Naive thymus-derived CD4-positive, alpha-beta T cell (primary cell): Measurements from ENCODE around the gene C11orf87. TPM values are rescaled to one million over a fixed set of nuclear protein-coding genes. Genes with fewer than 3 reads are reported as not detected.

Experiments
- ATAC-seq: fragments of 150-1000 bp; cut with Tn5 transposase; 2 replicates; pipeline ENCODE4 v1.10.0; 2021; ENCODE audit warnings: mild to moderate bottlenecking, moderate library complexity
- CTCF ChIA-PET: fragments of 350-600 bp; sonication (Branson Sonifier 250); formaldehyde crosslinking; loops from one replicate; lab custom pipeline; 2021; ENCODE audit warnings: antibody characterized with exemption; lab: Charles Lee
- POLR2A ChIA-PET: fragments of 350-600 bp; sonication (Branson Sonifier 250); formaldehyde crosslinking; loops from one replicate; lab custom pipeline; 2021; ENCODE audit warnings: antibody characterized with exemption, inconsistent platforms; lab: Charles Lee
- DNase-seq, 9 donors: peaks; one replicate each; pipeline versions ENCODE4 v3.0.0 to v3.0.0-alpha.2; 2020 to 2022; ENCODE audit warnings: mixed read lengths in 1 of 9
- H3K27ac ChIP-seq: one replicate; pipeline ENCODE4 v1.7.0; 2013; ENCODE audit warnings: mild to moderate bottlenecking, low read depth, low read length, moderate library complexity
- H3K27me3 ChIP-seq, 2 donors: one replicate each; pipeline ENCODE4 v1.7.0; 2013; ENCODE audit warnings: low read length in 2 of 2, mild to moderate bottlenecking in 2 of 2, moderate library complexity in 2 of 2; ENCODE audit not compliant: control insufficient read depth in 2 of 2, insufficient read depth in 2 of 2
- H3K36me3 ChIP-seq, 3 experiments: 1 replicate in 2 of 3; 2 replicates in 1 of 3; pipeline ENCODE4 v1.7.0; 2013; ENCODE audit warnings: low read length in 3 of 3, mild to moderate bottlenecking in 3 of 3, moderate library complexity in 1 of 3; ENCODE audit not compliant: insufficient read depth in 3 of 3, control insufficient read depth in 2 of 3
- H3K4me1 ChIP-seq, 2 donors: one replicate each; pipeline ENCODE4 v1.7.0; 2013; ENCODE audit warnings: low read length in 2 of 2, mild to moderate bottlenecking in 2 of 2, moderate library complexity in 1 of 2; ENCODE audit not compliant: control insufficient read depth in 2 of 2, insufficient read depth in 2 of 2
- H3K4me3 ChIP-seq: 2 replicates; pipeline ENCODE4 v1.7.0; 2013; ENCODE audit warnings: mild to moderate bottlenecking, low read length
- H3K9me3 ChIP-seq, 3 experiments: 1 replicate in 2 of 3; 2 replicates in 1 of 3; pipeline ENCODE4 v1.7.0; 2013; ENCODE audit warnings: low read length in 3 of 3; ENCODE audit not compliant: control insufficient read depth in 2 of 3
- H3K27ac Mint-ChIP-seq, 9 donors: one replicate each; pipeline ENCODE4 v1.8.0; 2020 to 2022; ENCODE audit warnings: mixed read lengths in 9 of 9, mild to moderate bottlenecking in 8 of 9, moderate library complexity in 5 of 9, inconsistent platforms in 2 of 9
- H3K27me3 Mint-ChIP-seq, 5 donors: one replicate each; pipeline ENCODE4 v1.8.0; 2021 to 2022; ENCODE audit warnings: mixed read lengths in 5 of 5, mild to moderate bottlenecking in 1 of 5
- H3K36me3 Mint-ChIP-seq, 5 donors: one replicate each; pipeline ENCODE4 v1.8.0; 2020 to 2022; ENCODE audit warnings: mixed read lengths in 5 of 5, mild to moderate bottlenecking in 3 of 5, inconsistent platforms in 1 of 5
- H3K4me1 Mint-ChIP-seq, 7 donors: one replicate each; pipeline ENCODE4 v1.8.0; 2020 to 2022; ENCODE audit warnings: mixed read lengths in 7 of 7, mild to moderate bottlenecking in 3 of 7, inconsistent platforms in 1 of 7
- H3K4me3 Mint-ChIP-seq, 10 donors: one replicate each; pipeline ENCODE4 v1.8.0; 2020 to 2022; ENCODE audit warnings: mild to moderate bottlenecking in 10 of 10, mixed read lengths in 10 of 10, moderate library complexity in 6 of 10, inconsistent platforms in 2 of 10
- H3K9me3 Mint-ChIP-seq, 11 donors: one replicate each; pipeline ENCODE4 v1.8.0; 2020 to 2022; ENCODE audit warnings: mixed read lengths in 11 of 11, mild to moderate bottlenecking in 4 of 11, inconsistent platforms in 1 of 11, moderate library complexity in 1 of 11
- intact Hi-C, 2 donors: fragments of 100-400 bp; cut with micrococcal nuclease; formaldehyde crosslinking; loops; one replicate each; pipeline ENCODE4 v1.15.1; 2023
- polyA plus RNA-seq, 2 donors: library from polyadenylated mRNA; unstranded; fragments of 300-500 nt; fragmentation: Illumina TruSeq; gene quantifications; one replicate each; pipeline ENCODE4 v1.2.3, GENCODE V29; 2021
- total RNA-seq, 6 experiments: library from RNA in 5 of 6; stranded (reverse) in 5 of 6; gene quantifications; 1 replicate in 5 of 6; 2 replicates in 1 of 6; pipeline ENCODE4 v1.2.3 and lab custom pipeline; 2021 to 2026

The C11orf87 gene
- total and polyA plus RNA-seq, 7 experiments from 2014 or later = not detected

DNA sequence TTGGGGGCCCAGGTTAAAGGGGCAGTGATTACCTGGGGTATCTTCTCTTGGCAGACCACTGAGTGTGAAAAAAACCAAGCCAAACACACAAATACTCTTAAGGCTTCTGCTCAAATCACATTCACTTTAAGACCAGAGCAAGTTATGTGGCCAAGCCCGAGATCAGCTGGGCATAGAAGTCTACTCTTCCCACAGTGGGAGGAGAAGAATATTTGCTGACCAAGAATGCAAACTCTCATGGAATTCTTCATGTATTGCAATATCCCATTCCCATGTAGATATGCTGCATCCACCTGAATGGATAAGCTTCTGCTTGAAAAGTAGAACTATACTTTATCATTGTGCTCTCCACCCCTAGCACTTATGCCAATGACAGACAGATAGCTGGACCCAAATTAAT, 37.1 kb upstream of the C11orf87 start:
- Mint-ChIP-seq H3K27ac (no peak overlapping the region), H3K9me3 (peaks cover 0 to 11% (median 0%) of the 10 kb centered on the region in 11 donors), H3K27me3 (peaks cover 0 to 4% (median 0%) of the 10 kb centered on the region in 5 donors), H3K36me3 (no peaks in the 10 kb centered on the region), H3K4me3 (no peak overlapping the region), H3K4me1 (no peaks in the 10 kb centered on the region)
- Histone ChIP-seq H3K36me3 (no peaks in the 10 kb centered on the region), H3K27ac (no peak overlapping the region), H3K4me3 (no peak overlapping the region), H3K27me3 (no peaks in the 10 kb centered on the region), H3K9me3 (no peaks in the 10 kb centered on the region), H3K4me1 (no peaks in the 10 kb centered on the region)
- CTCF ChIA-PET = no interaction called here
- DNase-seq = no peak
- no peak for ATAC-seq
- POLR2A ChIA-PET = no interaction called here
- intact Hi-C loops = no loop called here

DNA sequence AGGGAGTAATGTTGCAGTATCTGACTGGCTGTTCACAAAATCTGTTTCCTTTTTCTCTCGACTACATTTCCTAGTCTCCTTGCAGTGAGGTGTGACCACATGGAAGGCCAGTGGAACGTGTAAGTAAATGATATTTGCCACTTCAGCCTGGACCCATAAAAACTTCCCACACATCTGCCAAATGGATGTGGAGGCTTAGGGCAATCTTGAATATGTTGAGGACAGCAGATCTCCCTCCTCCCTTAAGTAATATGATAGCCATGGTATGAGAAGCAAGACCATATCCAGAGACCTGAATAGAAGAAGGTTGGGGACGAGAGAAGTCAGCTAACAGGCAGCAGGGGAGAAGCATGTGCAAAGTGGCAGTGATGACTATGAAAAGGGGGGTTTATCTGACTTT, 33.0 kb upstream of the C11orf87 start:
- H3K9me3 Mint-ChIP-seq = peaks cover 0 to 7% (median 2%) of the 10 kb centered on the region in 11 donors
- H3K4me1 Mint-ChIP-seq = no peaks in the 10 kb centered on the region
- ChIA-PET CTCF (no interaction called here), POLR2A (no interaction called here)
- DNase-seq = no peak
- ATAC-seq = no peak
- H3K27me3 Mint-ChIP-seq = peaks cover 0 to 4% (median 0%) of the 10 kb centered on the region in 5 donors
- intact Hi-C loops = no loop called here
- H3K4me3 Mint-ChIP-seq = no peak overlapping the region
- Histone ChIP-seq H3K4me3 (no peak overlapping the region), H3K36me3 (no peaks in the 10 kb centered on the region), H3K27me3 (no peaks in the 10 kb centered on the region), H3K27ac (no peak overlapping the region), H3K9me3 (no peaks in the 10 kb centered on the region), H3K4me1 (no peaks in the 10 kb centered on the region)
- H3K36me3 Mint-ChIP-seq = no peaks in the 10 kb centered on the region
- H3K27ac Mint-ChIP-seq = no peak overlapping the region

DNA sequence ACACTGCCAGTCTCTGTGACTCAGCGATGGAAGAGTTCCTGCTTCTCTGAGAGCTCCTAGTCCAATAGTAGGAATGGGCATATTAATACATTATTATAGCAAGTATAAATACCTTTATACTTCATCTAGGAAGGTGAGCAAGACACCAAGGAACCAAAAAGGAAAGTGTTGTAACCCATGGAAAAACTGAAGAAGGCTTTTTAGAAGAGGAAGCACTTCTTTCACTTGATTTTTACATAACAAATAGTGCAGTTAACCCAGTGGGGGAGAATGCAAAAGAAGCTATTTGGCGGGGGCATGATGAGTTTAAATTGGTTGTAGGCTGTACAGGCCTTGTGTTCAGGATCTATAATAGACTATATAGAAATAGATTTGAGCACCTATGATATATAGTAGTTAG, 31.2 kb upstream of the C11orf87 start:
- peaks cover 0 to 6% (median 3%) of the 10 kb centered on the region in 11 donors for H3K9me3 Mint-ChIP-seq
- H3K27ac ChIP-seq = no peak overlapping the region
- no peaks in the 10 kb centered on the region for H3K36me3 ChIP-seq
- no peak overlapping the region for H3K4me3 Mint-ChIP-seq
- H3K4me1 Mint-ChIP-seq = no peaks in the 10 kb centered on the region
- H3K9me3 ChIP-seq = no peaks in the 10 kb centered on the region
- ChIA-PET POLR2A (no interaction called here), CTCF (no interaction called here)
- no peaks in the 10 kb centered on the region for H3K4me1 ChIP-seq
- ATAC-seq (no peak), DNase-seq (no peak)
- no peak overlapping the region for H3K4me3 ChIP-seq
- intact Hi-C loops = no loop called here
- H3K27ac Mint-ChIP-seq = no peak overlapping the region
- no peaks in the 10 kb centered on the region for H3K36me3 Mint-ChIP-seq
- H3K27me3 ChIP-seq = no peaks in the 10 kb centered on the region
- peaks cover 0 to 4% (median 0%) of the 10 kb centered on the region in 5 donors for H3K27me3 Mint-ChIP-seq

DNA sequence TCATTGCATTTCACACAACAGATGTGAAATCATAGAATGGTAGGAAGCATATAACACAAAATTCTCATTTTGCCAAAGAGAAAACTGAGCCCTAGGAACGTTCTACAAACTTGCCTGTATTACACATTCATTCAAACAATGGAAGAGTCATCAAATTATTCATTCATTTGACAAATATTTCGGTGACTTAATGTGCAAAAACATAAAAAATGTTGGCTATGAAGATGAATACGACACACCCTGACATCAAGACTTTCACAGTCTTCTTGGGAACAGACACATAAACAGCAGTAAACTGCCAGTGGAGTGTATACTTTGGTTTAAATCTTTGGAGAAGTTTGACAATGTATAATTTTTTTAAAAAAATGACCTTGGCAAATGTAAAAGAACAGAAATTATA, 20.4 kb upstream of the C11orf87 start:
- ATAC-seq = no peak

DNA sequence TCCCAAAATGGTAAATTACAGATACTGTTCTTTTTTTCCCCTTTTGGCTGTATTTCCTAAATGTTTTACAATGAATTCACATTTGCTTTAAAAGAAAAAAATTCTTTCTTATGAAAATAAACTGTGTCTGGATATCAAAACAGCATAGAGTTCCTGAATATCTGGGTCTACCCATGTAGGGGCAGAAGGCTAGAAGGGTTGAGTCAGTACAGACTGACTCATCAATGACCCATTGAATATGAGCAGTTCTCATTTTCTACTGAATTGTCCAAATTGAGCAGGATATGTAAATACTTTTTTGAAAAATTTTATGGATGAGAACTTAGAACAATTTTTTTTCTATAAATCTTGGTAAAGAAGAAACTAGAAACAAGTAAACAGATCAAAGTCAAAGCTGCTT, 16.3 kb upstream of the C11orf87 start:
- H3K27ac Mint-ChIP-seq = no peak overlapping the region

More for the DNA sequence above, 20.4 kb upstream of the C11orf87 start:
- H3K4me1 ChIP-seq = no peaks in the 10 kb centered on the region
- POLR2A ChIA-PET = no interaction called here
- intact Hi-C loops = no loop called here
- H3K27ac Mint-ChIP-seq = no peak overlapping the region
- H3K9me3 ChIP-seq = no peaks in the 10 kb centered on the region
- no peaks in the 10 kb centered on the region for H3K4me1 Mint-ChIP-seq
- no peak overlapping the region for H3K27ac ChIP-seq
- H3K4me3 Mint-ChIP-seq = no peak overlapping the region
- CTCF ChIA-PET = no interaction called here
- peaks cover 0 to 20% (median 2%) of the 10 kb centered on the region in 11 donors for H3K9me3 Mint-ChIP-seq
- DNase-seq = no peak
- no peaks in the 10 kb centered on the region for H3K36me3 Mint-ChIP-seq
- no peaks in the 10 kb centered on the region for H3K27me3 Mint-ChIP-seq
- H3K4me3 ChIP-seq = no peak overlapping the region
- H3K36me3 ChIP-seq = no peaks in the 10 kb centered on the region
- no peaks in the 10 kb centered on the region for H3K27me3 ChIP-seq

DNA sequence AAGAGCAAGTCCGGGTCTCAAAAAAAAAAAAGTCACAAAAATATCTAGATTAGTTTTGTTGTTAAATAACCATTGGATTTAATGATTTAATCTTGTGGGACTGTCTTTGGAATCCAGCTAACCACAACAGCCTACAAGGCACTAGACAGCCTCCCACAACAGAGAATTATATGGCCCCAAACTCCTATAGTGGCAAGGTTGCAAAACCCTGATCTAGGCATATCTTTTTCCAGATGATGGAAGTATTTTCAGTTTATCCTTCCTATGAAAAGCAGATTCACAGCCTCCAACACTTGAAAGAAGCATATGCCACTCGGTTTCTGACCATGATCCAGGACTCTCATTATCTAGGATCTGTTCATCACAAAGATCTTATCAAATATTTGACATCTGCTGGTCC, 5.4 kb upstream of the C11orf87 start:
- no peak for ATAC-seq
- ChIA-PET CTCF (no interaction called here), POLR2A (no interaction called here)
- Histone ChIP-seq H3K4me3 (no peak overlapping the region), H3K9me3 (no peaks in the 10 kb centered on the region), H3K27ac (no peak overlapping the region), H3K27me3 (peaks cover 0 to 3% of the 10 kb centered on the region in 2 donors), H3K36me3 (no peaks in the 10 kb centered on the region), H3K4me1 (no peaks in the 10 kb centered on the region)
- intact Hi-C loops = no loop called here
- no peak for DNase-seq
- Mint-ChIP-seq H3K27me3 (peaks cover 8 to 11% (median 10%) of the 10 kb centered on the region in 5 donors), H3K27ac (no peak overlapping the region), H3K4me1 (peaks cover 0 to 5% (median 0%) of the 10 kb centered on the region in 7 donors), H3K4me3 (no peak overlapping the region), H3K9me3 (peaks cover 0 to 9% (median 3%) of the 10 kb centered on the region in 11 donors), H3K36me3 (no peaks in the 10 kb centered on the region)

More for the DNA sequence above, 16.3 kb upstream of the C11orf87 start:
- H3K36me3 ChIP-seq = no peaks in the 10 kb centered on the region
- ChIA-PET CTCF (no interaction called here), POLR2A (no interaction called here)
- ATAC-seq (no peak), DNase-seq (no peak)
- Mint-ChIP-seq H3K27me3 (no peaks in the 10 kb centered on the region), H3K4me1 (no peaks in the 10 kb centered on the region), H3K4me3 (no peak overlapping the region), H3K9me3 (peaks cover 0 to 19% (median 0%) of the 10 kb centered on the region in 11 donors), H3K36me3 (no peaks in the 10 kb centered on the region)
- no peaks in the 10 kb centered on the region for H3K27me3 ChIP-seq
- no peak overlapping the region for H3K4me3 ChIP-seq
- H3K27ac ChIP-seq = no peak overlapping the region
- H3K9me3 ChIP-seq = no peaks in the 10 kb centered on the region
- intact Hi-C loops = no loop called here
- no peaks in the 10 kb centered on the region for H3K4me1 ChIP-seq

DNA sequence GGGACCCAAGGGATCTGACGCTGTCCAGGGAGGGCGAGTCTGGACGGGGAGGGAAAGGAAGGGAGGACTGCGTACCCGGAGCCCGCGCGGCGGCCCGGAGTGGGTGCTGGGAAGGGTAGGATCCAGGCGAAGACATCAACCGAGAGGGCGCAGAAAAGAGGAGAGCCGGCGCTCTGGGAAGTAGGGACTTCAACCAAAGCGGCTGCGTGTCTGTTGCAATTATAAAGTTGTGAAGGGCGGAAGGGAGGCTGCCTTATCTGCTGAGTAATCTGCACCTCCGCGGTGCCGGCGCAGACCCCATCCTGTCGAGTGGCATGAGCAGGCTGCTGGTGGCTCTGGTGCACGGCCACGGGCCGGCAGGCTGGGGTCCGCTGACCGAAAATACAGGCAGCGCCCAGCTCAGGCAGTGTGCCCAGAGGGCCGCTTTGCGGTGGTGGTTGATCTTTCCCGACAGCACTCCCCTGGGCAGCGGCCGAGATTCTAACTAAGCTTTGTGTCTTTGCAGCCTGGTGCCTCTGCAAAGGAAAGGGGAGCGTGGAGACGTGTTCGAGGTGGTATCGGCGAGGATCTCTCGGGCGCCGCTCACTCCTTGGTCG, 978 bp downstream of the C11orf87 start:
- H3K27ac Mint-ChIP-seq = no peak overlapping the region
- POLR2A ChIA-PET = no interaction called here
- peaks cover 28 to 41% (median 38%) of the 10 kb centered on the region in 5 donors for H3K27me3 Mint-ChIP-seq
- Histone ChIP-seq H3K9me3 (peaks cover 0 to 4% (median 0%) of the 10 kb centered on the region in 3 experiments), H3K27ac (no peak overlapping the region), H3K36me3 (no peaks in the 10 kb centered on the region), H3K4me1 (no peaks in the 10 kb centered on the region), H3K27me3 (peaks cover 0 to 3% of the 10 kb centered on the region in 2 donors), H3K4me3 (no peak overlapping the region)
- intact Hi-C loops = no loop called here
- H3K4me3 Mint-ChIP-seq = no peak overlapping the region
- DNase-seq = no peak
- no peaks in the 10 kb centered on the region for H3K36me3 Mint-ChIP-seq
- peaks cover 0 to 16% (median 4%) of the 10 kb centered on the region in 11 donors for H3K9me3 Mint-ChIP-seq
- CTCF ChIA-PET = no interaction called here
- peaks cover 0 to 5% (median 0%) of the 10 kb centered on the region in 7 donors for H3K4me1 Mint-ChIP-seq
- ATAC-seq = no peak
